HepG2 (cell line): ENCODE results near the gene PPFIA3. TPM values are rescaled to one million over a fixed set of nuclear protein-coding genes. Genes with fewer than 3 reads are reported as not detected.

Experiments used
- ATF7 ChIP-seq, 2 experiments: fragments of 450-650 bp in 1 of 2; sonication (generic) in 1 of 2; formaldehyde crosslinking in 1 of 2; IDR thresholded peaks; 2 replicates each; pipeline versions ENCODE4 v1.4.0 to v1.6.1; 2016 to 2020; ENCODE audit warnings: antibody characterized with exemption in 1 of 2, mild to moderate bottlenecking in 1 of 2, missing genetic modification reagents in 1 of 2
- ATRX ChIP-seq: sonication (generic); formaldehyde crosslinking; IDR thresholded peaks from 2 replicates; pipeline ENCODE4 v1.4.0; 2020; ENCODE audit warnings: missing genetic modification reagents, borderline replicate concordance
- CREM ChIP-seq, 2 experiments: sonication (generic) in 1 of 2; formaldehyde crosslinking in 1 of 2; IDR thresholded peaks; 2 replicates each; pipeline versions ENCODE4 v1.4.0 to v1.6.1; 2016 to 2020; ENCODE audit warnings: antibody characterized with exemption in 1 of 2, mild to moderate bottlenecking in 1 of 2, missing genetic modification reagents in 1 of 2
- ESRRA ChIP-seq: sonication (generic); formaldehyde crosslinking; IDR thresholded peaks from 2 replicates; pipeline ENCODE4 v1.5.1; 2020; ENCODE audit warnings: mild to moderate bottlenecking, low read depth, missing genetic modification reagents
- ETV6 ChIP-seq: sonication (generic); formaldehyde crosslinking; conservative IDR thresholded peaks from 2 replicates; pipeline ENCODE4 v1.4.0; 2020; ENCODE audit warnings: missing genetic modification reagents
- GPBP1L1 ChIP-seq: sonication (generic); formaldehyde crosslinking; IDR thresholded peaks from 2 replicates; pipeline ENCODE4 v1.5.0; 2020; ENCODE audit warnings: mild to moderate bottlenecking, missing genetic modification reagents
- HCFC1 ChIP-seq: fragments of 150-350 bp; IDR thresholded peaks from 2 replicates; pipeline ENCODE4 v1.6.1; 2014; ENCODE audit warnings: low read depth, low read length
- KLF6 ChIP-seq: IDR thresholded peaks from 2 replicates; pipeline ENCODE4 v1.8.0; 2016; ENCODE audit warnings: missing biosample characterization, missing genetic modification reagents
- MLXIP ChIP-seq: sonication (generic); formaldehyde crosslinking; IDR thresholded peaks from 2 replicates; pipeline ENCODE4 v1.9.0; 2021; ENCODE audit warnings: missing genetic modification reagents, borderline replicate concordance
- MTA3 ChIP-seq: sonication (generic); formaldehyde crosslinking; IDR thresholded peaks from 2 replicates; pipeline ENCODE4 v1.4.0; 2020; ENCODE audit warnings: missing genetic modification reagents
- REPIN1 ChIP-seq: sonication (generic); formaldehyde crosslinking; IDR thresholded peaks from 2 replicates; pipeline ENCODE4 v1.8.0; 2022; ENCODE audit warnings: missing genetic modification reagents, low read depth, mild to moderate bottlenecking, borderline replicate concordance
- SAP130 ChIP-seq: IDR thresholded peaks from 2 replicates; pipeline ENCODE4 v1.6.1; 2016; ENCODE audit warnings: low read depth
- SP4 ChIP-seq: sonication (generic); formaldehyde crosslinking; IDR thresholded peaks from 2 replicates; pipeline ENCODE4 v1.8.1; 2023; ENCODE audit warnings: mild to moderate bottlenecking, missing genetic modification reagents
- TBX3 ChIP-seq: fragments of 450-650 bp; IDR thresholded peaks from 2 replicates; pipeline ENCODE4 v1.6.1; 2017; ENCODE audit warnings: antibody characterized with exemption, mild to moderate bottlenecking, inconsistent platforms, borderline replicate concordance
- ZC3H4 ChIP-seq: sonication (generic); formaldehyde crosslinking; IDR thresholded peaks from 2 replicates; pipeline ENCODE4 v1.4.0; 2020; ENCODE audit warnings: missing genetic modification reagents, borderline replicate concordance
- ZNF142 ChIP-seq: sonication (generic); formaldehyde crosslinking; IDR thresholded peaks from 2 replicates; pipeline ENCODE4 v1.4.0; 2020; ENCODE audit warnings: missing genetic modification reagents
- ZNF577 ChIP-seq: sonication (generic); formaldehyde crosslinking; IDR thresholded peaks from 2 replicates; pipeline ENCODE4 v1.4.0; 2020; ENCODE audit warnings: mild to moderate bottlenecking, low read depth, missing genetic modification reagents, borderline replicate concordance
- ZNF598 ChIP-seq: sonication (generic); formaldehyde crosslinking; IDR thresholded peaks from 2 replicates; pipeline ENCODE4 v1.5.1; 2020; ENCODE audit warnings: mild to moderate bottlenecking, missing genetic modification reagents, borderline replicate concordance
- ZNF672 ChIP-seq: sonication (generic); formaldehyde crosslinking; IDR thresholded peaks from 2 replicates; pipeline ENCODE4 v1.8.1; 2022; ENCODE audit warnings: missing genetic modification reagents
- polyA plus RNA-seq, 8 experiments: library from polyadenylated mRNA; depleted of rRNA in 3 of 8; stranded (reverse) in 7 of 8; unstranded in 1 of 8; fragments of >200 nt; fragmentation: Illumina TruSeq in 4 of 8; extraction: Trizol in 4 of 8; gene quantifications; 2 replicates each; pipeline versions ENCODE4 v1.2.1 to v1.2.3, GENCODE V29; 2011 to 2016; ENCODE audit warnings: low read depth in 4 of 8, missing spikeins in 1 of 8, mixed read lengths in 1 of 8; ENCODE audit not compliant: insufficient read depth in 1 of 8
- total RNA-seq, 5 experiments: library from RNA; depleted of rRNA; stranded (reverse); fragments of >200 nt; fragmentation: Illumina TruSeq; extraction: Trizol; gene quantifications; 2 replicates each; pipeline ENCODE4 v1.2.3, GENCODE V29; 2016; ENCODE audit warnings: low read depth in 1 of 5

Gene PPFIA3
- total and polyA plus RNA-seq, 2 of the 13 experiments (the other 11 are each of a cell fraction or from before 2014, with no cell fraction given): 6.7 to 8.6 TPM

GRCh38 chr19:49119411-49120324 lies at the start of gene PPFIA3 (continued):
- TF ChIP-seq MLXIP (no peak), ZNF598 (no peak), SAP130 (CRISPR knock-in tag) (peak; percentile 93), ZNF672 (CRISPR knock-in tag) (no peak), TBX3 (no peak), KLF6 (peak; percentile 83; the same call in 1 of the 2 replicates), ZNF577 (CRISPR knock-in tag) (no peak), MTA3 (CRISPR knock-in tag) (no peak), ZNF142 (CRISPR knock-in tag) (no peak; the same call in 1 of the 2 replicates), SP4 (CRISPR knock-in tag) (peak; percentile 18), ZC3H4 (CRISPR knock-in tag) (no peak), ATF7 (IDR thresholded peaks at IDR 0.05) (no peak), ATF7 (CRISPR knock-in tag; IDR thresholded peaks at IDR 0.05) (no peak), REPIN1 (CRISPR knock-in tag) (0 out of 2 replicates have a peak, but pooled peaks have one; percentile 33), ATRX (CRISPR knock-in tag) (no peak), GPBP1L1 (no peak), ETV6 (CRISPR knock-in tag) (0 out of 2 replicates have a peak, but pooled peaks have one; percentile 68), CREM (IDR thresholded peaks at IDR 0.05) (no peak), CREM (CRISPR knock-in tag; IDR thresholded peaks at IDR 0.05) (no peak), HCFC1 (no peak), ESRRA (CRISPR knock-in tag) (no peak)
